H1 (cell line): ENCODE data around the gene TFAP2D. TPM values are rescaled to one million over a fixed set of nuclear protein-coding genes. Genes with fewer than 3 reads are reported as not detected.

ENCODE experiments used
- ASH2L ChIP-seq: fragments of 200-600, 300-600 bp; sonication (generic); IDR thresholded peaks from one replicate; pipeline ENCODE4 v1.7.1; 2017; ENCODE audit warnings: low read length
- CHD2 ChIP-seq: IDR thresholded peaks from 2 replicates; pipeline ENCODE4 v1.6.1; 2012; ENCODE audit warnings: low read length, improper control_type of control experiment
- EP300 ChIP-seq, 2 experiments: IDR thresholded peaks; 1 replicate in 1 of 2; 2 replicates in 1 of 2; pipeline ENCODE4 v1.6.1; 2011 to 2012; ENCODE audit warnings: low read depth in 2 of 2, low read length in 2 of 2, mild to moderate bottlenecking in 2 of 2, borderline replicate concordance in 1 of 2, inconsistent platforms in 1 of 2, moderate library complexity in 1 of 2
- EZH2 ChIP-seq: fragments of 200-600 bp; sonication (generic); IDR thresholded peaks from 2 replicates; pipeline ENCODE4 v1.7.1; 2012; ENCODE audit warnings: low read depth, mild to moderate bottlenecking, moderate library complexity, low read length, inconsistent platforms; ENCODE audit not compliant: severe bottlenecking
- GTF2F1 ChIP-seq: IDR thresholded peaks from 2 replicates; pipeline ENCODE4 v1.6.1; 2012; ENCODE audit warnings: low read depth, low read length, improper control_type of control experiment, borderline replicate concordance
- POLR2AphosphoS5 ChIP-seq: IDR thresholded peaks from 2 replicates; pipeline ENCODE4 v1.6.1; 2011; ENCODE audit warnings: low read depth, low read length
- SIX5 ChIP-seq: IDR thresholded peaks from 2 replicates; pipeline ENCODE4 v1.6.1; 2011; ENCODE audit warnings: mild to moderate bottlenecking, low read depth, low read length
- SRF ChIP-seq: IDR thresholded peaks from 2 replicates; pipeline ENCODE4 v1.6.1; 2011; ENCODE audit warnings: mild to moderate bottlenecking, low read depth, low read length, moderate library complexity
- SUZ12 ChIP-seq: fragments of 200-600 bp; sonication (generic); IDR thresholded peaks from 2 replicates; pipeline ENCODE4 v1.6.1; 2012; ENCODE audit warnings: mild to moderate bottlenecking, inconsistent platforms, low read length, moderate library complexity, mixed read lengths
- polyA plus RNA-seq, 7 experiments: library from polyadenylated mRNA; depleted of rRNA in 3 of 7; stranded (reverse) in 5 of 7; unstranded in 2 of 7; fragments of >200 nt in 5 of 7; fragments of 200-250 nt in 2 of 7; gene quantifications; 1 replicate in 5 of 7; 2 replicates in 1 of 7; 4 replicates in 1 of 7; pipeline versions ENCODE4 v1.2.1 to v1.2.3, GENCODE V29; 2011 to 2013; ENCODE audit warnings: missing spikeins in 2 of 7, mixed read lengths in 2 of 7
- total RNA-seq: library from RNA; stranded (reverse); fragmentation: NEBNext Ultra II Directional; extraction: Animal tissue kit (Norgen Biotek cat#: 25700); gene quantifications from 2 replicates; pipeline ENCODE4 v1.2.1, GENCODE V29; 2021
- TF ChIP-seq, protein P1 (sequence below): fragments of 300-600 bp; sonication (generic); IDR thresholded peaks from 2 replicates; pipeline ENCODE4 v1.7.1; 2012; ENCODE audit warnings: low read length, moderate library complexity, mild to moderate bottlenecking, inconsistent platforms; ENCODE audit not compliant: insufficient replicate concordance

The TFAP2D gene
- total and polyA plus RNA-seq, 2 of the 8 experiments (the other 6 are each of a cell fraction or from before 2014, with no cell fraction given), result not detected

GRCh38 chr6:50708664-50709365 lies 4.5 kb upstream of the TFAP2D start (continued):
- TF ChIP-seq, protein P1, sequence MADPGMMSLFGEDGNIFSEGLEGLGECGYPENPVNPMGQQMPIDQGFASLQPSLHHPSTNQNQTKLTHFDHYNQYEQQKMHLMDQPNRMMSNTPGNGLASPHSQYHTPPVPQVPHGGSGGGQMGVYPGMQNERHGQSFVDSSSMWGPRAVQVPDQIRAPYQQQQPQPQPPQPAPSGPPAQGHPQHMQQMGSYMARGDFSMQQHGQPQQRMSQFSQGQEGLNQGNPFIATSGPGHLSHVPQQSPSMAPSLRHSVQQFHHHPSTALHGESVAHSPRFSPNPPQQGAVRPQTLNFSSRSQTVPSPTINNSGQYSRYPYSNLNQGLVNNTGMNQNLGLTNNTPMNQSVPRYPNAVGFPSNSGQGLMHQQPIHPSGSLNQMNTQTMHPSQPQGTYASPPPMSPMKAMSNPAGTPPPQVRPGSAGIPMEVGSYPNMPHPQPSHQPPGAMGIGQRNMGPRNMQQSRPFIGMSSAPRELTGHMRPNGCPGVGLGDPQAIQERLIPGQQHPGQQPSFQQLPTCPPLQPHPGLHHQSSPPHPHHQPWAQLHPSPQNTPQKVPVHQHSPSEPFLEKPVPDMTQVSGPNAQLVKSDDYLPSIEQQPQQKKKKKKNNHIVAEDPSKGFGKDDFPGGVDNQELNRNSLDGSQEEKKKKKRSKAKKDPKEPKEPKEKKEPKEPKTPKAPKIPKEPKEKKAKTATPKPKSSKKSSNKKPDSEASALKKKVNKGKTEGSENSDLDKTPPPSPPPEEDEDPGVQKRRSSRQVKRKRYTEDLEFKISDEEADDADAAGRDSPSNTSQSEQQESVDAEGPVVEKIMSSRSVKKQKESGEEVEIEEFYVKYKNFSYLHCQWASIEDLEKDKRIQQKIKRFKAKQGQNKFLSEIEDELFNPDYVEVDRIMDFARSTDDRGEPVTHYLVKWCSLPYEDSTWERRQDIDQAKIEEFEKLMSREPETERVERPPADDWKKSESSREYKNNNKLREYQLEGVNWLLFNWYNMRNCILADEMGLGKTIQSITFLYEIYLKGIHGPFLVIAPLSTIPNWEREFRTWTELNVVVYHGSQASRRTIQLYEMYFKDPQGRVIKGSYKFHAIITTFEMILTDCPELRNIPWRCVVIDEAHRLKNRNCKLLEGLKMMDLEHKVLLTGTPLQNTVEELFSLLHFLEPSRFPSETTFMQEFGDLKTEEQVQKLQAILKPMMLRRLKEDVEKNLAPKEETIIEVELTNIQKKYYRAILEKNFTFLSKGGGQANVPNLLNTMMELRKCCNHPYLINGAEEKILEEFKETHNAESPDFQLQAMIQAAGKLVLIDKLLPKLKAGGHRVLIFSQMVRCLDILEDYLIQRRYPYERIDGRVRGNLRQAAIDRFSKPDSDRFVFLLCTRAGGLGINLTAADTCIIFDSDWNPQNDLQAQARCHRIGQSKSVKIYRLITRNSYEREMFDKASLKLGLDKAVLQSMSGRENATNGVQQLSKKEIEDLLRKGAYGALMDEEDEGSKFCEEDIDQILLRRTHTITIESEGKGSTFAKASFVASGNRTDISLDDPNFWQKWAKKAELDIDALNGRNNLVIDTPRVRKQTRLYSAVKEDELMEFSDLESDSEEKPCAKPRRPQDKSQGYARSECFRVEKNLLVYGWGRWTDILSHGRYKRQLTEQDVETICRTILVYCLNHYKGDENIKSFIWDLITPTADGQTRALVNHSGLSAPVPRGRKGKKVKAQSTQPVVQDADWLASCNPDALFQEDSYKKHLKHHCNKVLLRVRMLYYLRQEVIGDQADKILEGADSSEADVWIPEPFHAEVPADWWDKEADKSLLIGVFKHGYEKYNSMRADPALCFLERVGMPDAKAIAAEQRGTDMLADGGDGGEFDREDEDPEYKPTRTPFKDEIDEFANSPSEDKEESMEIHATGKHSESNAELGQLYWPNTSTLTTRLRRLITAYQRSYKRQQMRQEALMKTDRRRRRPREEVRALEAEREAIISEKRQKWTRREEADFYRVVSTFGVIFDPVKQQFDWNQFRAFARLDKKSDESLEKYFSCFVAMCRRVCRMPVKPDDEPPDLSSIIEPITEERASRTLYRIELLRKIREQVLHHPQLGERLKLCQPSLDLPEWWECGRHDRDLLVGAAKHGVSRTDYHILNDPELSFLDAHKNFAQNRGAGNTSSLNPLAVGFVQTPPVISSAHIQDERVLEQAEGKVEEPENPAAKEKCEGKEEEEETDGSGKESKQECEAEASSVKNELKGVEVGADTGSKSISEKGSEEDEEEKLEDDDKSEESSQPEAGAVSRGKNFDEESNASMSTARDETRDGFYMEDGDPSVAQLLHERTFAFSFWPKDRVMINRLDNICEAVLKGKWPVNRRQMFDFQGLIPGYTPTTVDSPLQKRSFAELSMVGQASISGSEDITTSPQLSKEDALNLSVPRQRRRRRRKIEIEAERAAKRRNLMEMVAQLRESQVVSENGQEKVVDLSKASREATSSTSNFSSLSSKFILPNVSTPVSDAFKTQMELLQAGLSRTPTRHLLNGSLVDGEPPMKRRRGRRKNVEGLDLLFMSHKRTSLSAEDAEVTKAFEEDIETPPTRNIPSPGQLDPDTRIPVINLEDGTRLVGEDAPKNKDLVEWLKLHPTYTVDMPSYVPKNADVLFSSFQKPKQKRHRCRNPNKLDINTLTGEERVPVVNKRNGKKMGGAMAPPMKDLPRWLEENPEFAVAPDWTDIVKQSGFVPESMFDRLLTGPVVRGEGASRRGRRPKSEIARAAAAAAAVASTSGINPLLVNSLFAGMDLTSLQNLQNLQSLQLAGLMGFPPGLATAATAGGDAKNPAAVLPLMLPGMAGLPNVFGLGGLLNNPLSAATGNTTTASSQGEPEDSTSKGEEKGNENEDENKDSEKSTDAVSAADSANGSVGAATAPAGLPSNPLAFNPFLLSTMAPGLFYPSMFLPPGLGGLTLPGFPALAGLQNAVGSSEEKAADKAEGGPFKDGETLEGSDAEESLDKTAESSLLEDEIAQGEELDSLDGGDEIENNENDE, result no peak
- TF ChIP-seq SRF (no peak), EP300 (IDR thresholded peaks at IDR 0.05; ENCODE audit: borderline replicate concordance in 1 of 2, low read depth in 2 of 2, low read length in 2 of 2) (no peak), ASH2L (no peak), GTF2F1 (no peak), SIX5 (no peak), EZH2 (peak; percentile 85), SUZ12 (peak; percentile 88), CHD2 (no peak), POLR2AphosphoS5 (no peak)
